Stimulated activated CD4-positive, alpha-beta T cell treated with anti-CD3 and anti-CD28 coated beads, Interleukin-15, amount 100 ng/mL, for 24 hours (primary cell): ENCODE data around the gene EXD2.
"Not testable (repeated sequence)": the region's sequence is repeated elsewhere in the genome, so short reads cannot be mapped to it uniquely, and the experiment has no call there.

ENCODE experiments used
- DNase-seq: peaks from one replicate; pipeline ENCODE4 v3.0.0-alpha.2; 2020

Gene EXD2

GRCh38 chr14:69284170-69284569 is 92.9 kb downstream of the EXD2 start:
- DNase-seq, result no peak

- DNase-seq, result no peak
Measured at GRCh38 chr14:69285661-69286255, 94.5 kb downstream of the EXD2 start.

- DNase-seq, result no peak
Measured at GRCh38 chr14:69287098-69288010, 96.1 kb downstream of the EXD2 start.

GRCh38 chr14:69288011-69288771 is 96.9 kb downstream of the EXD2 start:
- DNase-seq, result no peak

- DNase-seq, result no peak
Measured at GRCh38 chr14:69288956-69289705, 97.8 kb downstream of the EXD2 start.

- DNase-seq, result no peak
Measured at GRCh38 chr14:69289811-69290520, 98.7 kb downstream of the EXD2 start.

- not testable (repeated sequence) for DNase-seq
Measured at GRCh38 chr14:69290881-69291280, 99.6 kb downstream of the EXD2 start.

GRCh38 chr14:69291396-69291795 is 100.1 kb downstream of the EXD2 start:
- DNase-seq, result no peak

GRCh38 chr14:69291891-69292561 is 100.7 kb downstream of the EXD2 start:
- DNase-seq, result no peak
